T-cell (primary cell): ENCODE measurements around the gene AKR1C2. TPM values are rescaled to one million over a fixed set of nuclear protein-coding genes. Genes with fewer than 3 reads are reported as not detected.
"Not testable (repeated sequence)": the region's sequence is repeated elsewhere in the genome, so short reads cannot be mapped to it uniquely, and the experiment has no call there.

Experiments
- ATAC-seq, 4 experiments: fragments of 200-7000 bp in 3 of 4; fragments of 150-1000 bp in 1 of 4; cut with Tn5 transposase; replicated peaks in 1 of 4; 1 replicate in 3 of 4; 2 replicates in 1 of 4; pipeline ENCODE4 v1.10.0; 2021; ENCODE audit warnings: moderate library complexity in 3 of 4, mild to moderate bottlenecking in 2 of 4, moderate number of reproducible peaks in 1 of 4
- CTCF ChIA-PET, 2 donors: fragments of 300-600 bp; sonication (Branson Sonifier 250); formaldehyde crosslinking; loops; one replicate each; lab custom pipeline; 2022; ENCODE audit warnings: antibody characterized with exemption in 2 of 2; lab: Charles Lee
- POLR2A ChIA-PET, 2 donors: fragments of 300-600 bp; sonication (Branson Sonifier 250); formaldehyde crosslinking; loops; one replicate each; lab custom pipeline; 2022; ENCODE audit warnings: antibody characterized with exemption in 2 of 2; lab: Charles Lee
- DNase-seq, 35 experiments: peaks; one replicate each; pipeline versions ENCODE4 v3.0.0 to v3.0.0-alpha.2; 2013 to 2023
- H3K27ac ChIP-seq: one replicate; pipeline ENCODE4 v1.5.1; 2013; ENCODE audit warnings: low read length
- H3K27me3 ChIP-seq, 2 experiments: replicated peaks in 1 of 2; 1 replicate in 1 of 2; 2 replicates in 1 of 2; pipeline versions ENCODE4 v1.6.1 to v1.7.0; 2013; ENCODE audit warnings: low read length in 1 of 2, mixed read lengths in 1 of 2; ENCODE audit not compliant: control insufficient read depth in 2 of 2, insufficient read depth in 2 of 2; ENCODE audit errors: extremely low read depth in 1 of 2
- H3K36me3 ChIP-seq, 2 donors: 1 replicate in 1 of 2; 2 replicates in 1 of 2; pipeline versions ENCODE4 v1.6.1 to v1.7.0; 2013; ENCODE audit warnings: low read length in 1 of 2; ENCODE audit not compliant: control insufficient read depth in 2 of 2, insufficient read depth in 1 of 2; ENCODE audit errors: extremely low read depth in 1 of 2
- H3K4me1 ChIP-seq, 2 experiments: 1 replicate in 1 of 2; 2 replicates in 1 of 2; pipeline versions ENCODE4 v1.6.1 to v1.7.0; 2013; ENCODE audit warnings: low read length in 2 of 2, mixed read lengths in 1 of 2; ENCODE audit not compliant: insufficient read depth in 2 of 2, control insufficient read depth in 1 of 2; ENCODE audit errors: extremely low read depth in 1 of 2
- H3K4me3 ChIP-seq, 2 donors: 1 replicate in 1 of 2; 2 replicates in 1 of 2; pipeline versions ENCODE4 v1.5.1 to v1.7.0; 2013; ENCODE audit warnings: mild to moderate bottlenecking in 2 of 2, low read length in 1 of 2, moderate library complexity in 1 of 2; ENCODE audit not compliant: control insufficient read depth in 1 of 2; ENCODE audit errors: extremely low read depth in 1 of 2
- H3K9me3 ChIP-seq: 2 replicates; pipeline ENCODE4 v1.7.0; 2013
- H3K27ac Mint-ChIP-seq, 2 donors: one replicate each; pipeline ENCODE4 v1.8.0; 2020 to 2021; ENCODE audit warnings: mild to moderate bottlenecking in 2 of 2, mixed read lengths in 2 of 2
- H3K27me3 Mint-ChIP-seq, 2 donors: one replicate each; pipeline ENCODE4 v1.8.0; 2021 to 2022; ENCODE audit warnings: mixed read lengths in 2 of 2
- H3K36me3 Mint-ChIP-seq: one replicate; pipeline ENCODE4 v1.8.0; 2021; ENCODE audit warnings: mixed read lengths
- H3K4me1 Mint-ChIP-seq, 3 donors: one replicate each; pipeline ENCODE4 v1.8.0; 2020 to 2022; ENCODE audit warnings: mixed read lengths in 3 of 3, mild to moderate bottlenecking in 1 of 3
- H3K4me3 Mint-ChIP-seq, 3 donors: one replicate each; pipeline ENCODE4 v1.8.0; 2020 to 2022; ENCODE audit warnings: mild to moderate bottlenecking in 3 of 3, mixed read lengths in 3 of 3, moderate library complexity in 3 of 3
- H3K9me3 Mint-ChIP-seq, 3 donors: one replicate each; pipeline ENCODE4 v1.8.0; 2020 to 2022; ENCODE audit warnings: mixed read lengths in 3 of 3
- WGBS: methylation state at CpG from one replicate; pipeline ENCODE4 v1.1.5; 2013; ENCODE audit warnings: missing lambda C conversion rate; ENCODE audit not compliant: insufficient coverage; 5-methylcytosine and 5-hydroxymethylcytosine counted together
- total RNA-seq, 35 experiments: library from RNA in 6 of 35; stranded (reverse) in 6 of 35; fragments of 120-200 nt in 1 of 35; gene quantifications; one replicate each; pipeline versions ENCODE4 v1.2.1 to v1.2.4 and lab custom pipeline; 2013 to 2026

The AKR1C2 gene
- total RNA-seq, 5 donors from 2014 or later (not counting 1 experiment from before 2014, with no cell fraction given): 0.15 to 0.47 (median 0.41) TPM; not detected in 2

GRCh38 chr10:5011392-5011791 is 7.7 kb upstream of the AKR1C2 start:
- H3K27ac Mint-ChIP-seq, H3K36me3 ChIP-seq, H3K27me3 ChIP-seq, H3K4me3 ChIP-seq, H3K27ac ChIP-seq, CTCF ChIA-PET, POLR2A ChIA-PET, H3K4me1 Mint-ChIP-seq, DNase-seq, H3K36me3 Mint-ChIP-seq, H3K27me3 Mint-ChIP-seq, H3K4me1 ChIP-seq, ATAC-seq, H3K9me3 Mint-ChIP-seq, H3K9me3 ChIP-seq, H3K4me3 Mint-ChIP-seq: not testable (repeated sequence)
- 70% methylated on average over 1 of the region's 2 CpGs for WGBS

- CTCF ChIA-PET, H3K9me3 ChIP-seq, H3K27ac Mint-ChIP-seq: not testable (repeated sequence)
Measured at GRCh38 chr10:5010043-5010442, 6.4 kb upstream of the AKR1C2 start.

DNA sequence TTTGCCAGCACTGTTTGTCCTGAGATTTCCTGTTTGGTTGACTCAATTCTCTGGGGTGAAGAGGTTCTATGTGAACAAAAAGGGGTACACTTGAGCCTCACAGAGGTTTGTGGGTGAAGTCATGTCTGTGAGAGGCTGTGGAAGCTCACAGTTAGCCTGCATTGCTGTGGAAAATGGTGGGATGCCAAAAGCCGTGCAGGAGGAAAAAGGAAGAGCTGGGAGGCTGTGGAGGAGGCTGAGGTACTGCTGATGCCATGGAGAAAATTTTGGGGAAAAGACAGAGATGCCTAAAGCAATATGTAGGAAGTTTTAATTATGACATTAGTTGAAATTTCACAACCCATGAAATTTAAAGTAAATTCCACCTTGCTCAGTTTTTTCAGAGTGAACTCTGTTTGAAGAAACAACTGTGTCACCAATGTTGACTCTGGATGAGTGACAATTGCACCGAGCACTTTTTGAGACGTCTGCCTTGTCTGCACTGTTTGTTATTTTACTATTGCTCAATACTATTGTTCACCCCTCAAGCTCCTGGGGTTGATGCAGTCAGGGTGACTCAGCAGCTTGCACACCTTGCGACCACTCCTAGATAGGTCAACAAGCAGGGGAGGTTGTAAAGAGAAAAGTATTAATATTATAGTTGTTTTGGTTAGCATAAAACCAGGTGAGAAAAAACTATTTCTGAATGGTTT is 5.3 kb upstream of the AKR1C2 start:
- H3K27ac Mint-ChIP-seq, H3K4me1 Mint-ChIP-seq, H3K9me3 ChIP-seq, ATAC-seq, H3K4me3 Mint-ChIP-seq, H3K9me3 Mint-ChIP-seq, H3K27me3 Mint-ChIP-seq, H3K4me1 ChIP-seq, H3K27me3 ChIP-seq, DNase-seq, H3K36me3 Mint-ChIP-seq, H3K27ac ChIP-seq, POLR2A ChIA-PET, H3K36me3 ChIP-seq, CTCF ChIA-PET, H3K4me3 ChIP-seq: not testable (repeated sequence)
- no CpG with 5 or more reads among the region's 4 CpGs for WGBS

More at GRCh38 chr10:5010043-5010442, 6.4 kb upstream of the AKR1C2 start:
- H3K27me3 ChIP-seq, H3K4me1 ChIP-seq, H3K9me3 Mint-ChIP-seq, POLR2A ChIA-PET, H3K27me3 Mint-ChIP-seq, H3K4me3 Mint-ChIP-seq, H3K27ac ChIP-seq, H3K4me1 Mint-ChIP-seq, H3K36me3 Mint-ChIP-seq, H3K36me3 ChIP-seq, H3K4me3 ChIP-seq, DNase-seq, ATAC-seq: not testable (repeated sequence)
- WGBS: no CpG with 5 or more reads among the region's 7 CpGs

- H3K36me3 ChIP-seq, H3K27me3 ChIP-seq, H3K4me1 Mint-ChIP-seq, H3K27ac ChIP-seq, CTCF ChIA-PET, H3K4me3 Mint-ChIP-seq, H3K27ac Mint-ChIP-seq, DNase-seq, POLR2A ChIA-PET, H3K27me3 Mint-ChIP-seq, H3K9me3 ChIP-seq, H3K9me3 Mint-ChIP-seq, H3K4me3 ChIP-seq, ATAC-seq, H3K4me1 ChIP-seq, H3K36me3 Mint-ChIP-seq: not testable (repeated sequence)
Measured at GRCh38 chr10:5004501-5004900, 844 bp upstream of the AKR1C2 start.

DNA sequence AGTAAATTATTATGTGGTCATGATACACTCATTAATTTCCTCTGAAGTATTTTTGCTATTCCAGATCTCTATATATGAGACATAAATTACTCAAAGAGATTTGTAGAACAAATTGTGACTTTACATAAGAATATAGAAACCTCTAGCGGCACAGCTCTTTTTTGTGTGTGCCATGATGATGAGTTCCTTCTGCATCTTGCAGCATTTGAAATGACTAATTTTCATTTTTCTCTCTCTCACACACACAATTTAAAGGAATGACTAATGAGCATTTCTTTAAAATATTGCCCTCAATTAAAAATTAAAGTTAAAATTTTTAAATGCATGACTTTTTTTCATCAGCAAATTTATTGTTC is 351 bp upstream of the AKR1C2 start:
- H3K4me3 Mint-ChIP-seq, H3K9me3 Mint-ChIP-seq, ATAC-seq, H3K27ac Mint-ChIP-seq, H3K27me3 ChIP-seq, H3K4me3 ChIP-seq, H3K36me3 ChIP-seq, H3K9me3 ChIP-seq, H3K4me1 Mint-ChIP-seq, CTCF ChIA-PET, POLR2A ChIA-PET, H3K27me3 Mint-ChIP-seq, H3K27ac ChIP-seq, H3K36me3 Mint-ChIP-seq, DNase-seq, H3K4me1 ChIP-seq: not testable (repeated sequence)
- no CpG with 5 or more reads among the region's 1 CpG for WGBS

DNA sequence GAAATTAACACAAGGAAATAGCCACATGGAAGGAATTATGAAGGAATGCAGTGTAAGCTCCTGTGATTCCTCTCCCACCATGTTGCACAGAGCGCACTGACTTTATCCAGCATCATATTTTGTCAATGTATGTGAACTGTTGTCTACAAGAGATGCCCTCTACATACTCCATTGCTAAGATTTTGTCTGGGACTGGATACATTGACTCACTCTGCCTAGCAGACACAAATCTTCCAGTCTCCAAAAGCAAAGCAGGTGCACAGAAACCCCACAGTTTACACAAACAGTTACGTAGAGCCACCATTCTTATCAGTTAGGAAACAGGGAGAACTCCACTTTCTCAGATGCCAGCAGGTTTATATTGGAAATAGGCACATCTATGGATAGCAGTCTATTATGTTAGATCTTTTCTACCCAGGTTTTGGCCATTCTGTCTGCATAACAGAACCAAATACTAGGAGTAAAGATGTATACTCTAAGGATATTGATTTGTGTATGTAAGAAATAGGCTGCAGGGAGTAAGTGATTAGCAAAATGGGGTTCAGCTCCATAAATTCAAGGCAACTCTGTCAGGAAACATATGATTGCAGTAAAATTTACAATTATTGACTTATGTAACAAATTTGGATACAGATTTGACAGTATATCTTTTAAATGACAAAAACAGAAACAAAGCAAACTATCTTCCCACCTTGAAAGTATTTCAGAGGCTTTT is 1.5 kb downstream of the AKR1C2 start:
- Mint-ChIP-seq H3K9me3 (peaks cover 0 to 4% (median 2%) of the 10 kb centered on the region in 3 donors), H3K27ac (no peak overlapping the region), H3K4me1 (no peaks in the 10 kb centered on the region), H3K36me3 (no peaks in the 10 kb centered on the region), H3K27me3 (peaks cover 8 to 10% of the 10 kb centered on the region in 2 donors), H3K4me3 (no peak overlapping the region)
- Histone ChIP-seq H3K27ac (no peak overlapping the region), H3K4me3 (no peak overlapping the region), H3K36me3 (no peaks in the 10 kb centered on the region), H3K27me3 (peaks cover 0 to 3% of the 10 kb centered on the region in 2 experiments), H3K9me3 (no peaks in the 10 kb centered on the region), H3K4me1 (no peaks in the 10 kb centered on the region)
- WGBS: no CpG with 5 or more reads among the region's 2 CpGs
- ATAC-seq (no peak), DNase-seq (no peak)
- POLR2A ChIA-PET: no interaction called here
- CTCF ChIA-PET: interaction anchor here in 1 of 2 donors (0.7 kb wide), 1 partner anchor 60 kb away, joined by 3 read pairs; no protein-coding TSS in a partner anchor
